Adipose tissue (tissue), 3 donors: ENCODE results near the gene SLC12A7. TPM values are rescaled to one million over a fixed set of nuclear protein-coding genes. Genes with fewer than 3 reads are reported as not detected.
"Not testable (repeated sequence)": the region's sequence is repeated elsewhere in the genome, so short reads cannot be mapped to it uniquely, and the experiment has no call there.

ENCODE experiments used
- H3K27ac ChIP-seq: one replicate; pipeline ENCODE4 v1.5.1; 2013; ENCODE audit warnings: low read depth, low read length
- WGBS, 3 donors: extraction: QIAGEN DNeasy Blood & Tissue Kit; methylation state at CpG; one replicate each; pipeline ENCODE4 v1.1.7; 2013; 5-methylcytosine and 5-hydroxymethylcytosine counted together
- polyA plus RNA-seq, 3 donors: library from polyadenylated mRNA; stranded (reverse); fragments of 200-250 nt; gene quantifications; one replicate each; pipeline ENCODE4 v1.2.3, GENCODE V29; 2013
- donor health status: healthy with polysubstance abuse.
- donor health status: Bipolar disorder and iron deficiency.
- donor health status: healthy.

The SLC12A7 gene
- polyA plus RNA-seq, 3 donors = 9.3 to 27.2 (median 20.0) TPM

- no peak overlapping the region for H3K27ac ChIP-seq
- WGBS, 3 donors = 35 to 78% (median 77%) methylated on average over 26 of the region's 26 CpGs
Measured at GRCh38 chr5:1130218-1130946, 18.5 kb upstream of the SLC12A7 start.

GRCh38 chr5:1129711-1130055 is 17.8 kb upstream of the SLC12A7 start:
- no peak overlapping the region for H3K27ac ChIP-seq
- WGBS, 3 donors = 41 to 69% (median 64%) methylated on average over 9 of the region's 9 CpGs

DNA sequence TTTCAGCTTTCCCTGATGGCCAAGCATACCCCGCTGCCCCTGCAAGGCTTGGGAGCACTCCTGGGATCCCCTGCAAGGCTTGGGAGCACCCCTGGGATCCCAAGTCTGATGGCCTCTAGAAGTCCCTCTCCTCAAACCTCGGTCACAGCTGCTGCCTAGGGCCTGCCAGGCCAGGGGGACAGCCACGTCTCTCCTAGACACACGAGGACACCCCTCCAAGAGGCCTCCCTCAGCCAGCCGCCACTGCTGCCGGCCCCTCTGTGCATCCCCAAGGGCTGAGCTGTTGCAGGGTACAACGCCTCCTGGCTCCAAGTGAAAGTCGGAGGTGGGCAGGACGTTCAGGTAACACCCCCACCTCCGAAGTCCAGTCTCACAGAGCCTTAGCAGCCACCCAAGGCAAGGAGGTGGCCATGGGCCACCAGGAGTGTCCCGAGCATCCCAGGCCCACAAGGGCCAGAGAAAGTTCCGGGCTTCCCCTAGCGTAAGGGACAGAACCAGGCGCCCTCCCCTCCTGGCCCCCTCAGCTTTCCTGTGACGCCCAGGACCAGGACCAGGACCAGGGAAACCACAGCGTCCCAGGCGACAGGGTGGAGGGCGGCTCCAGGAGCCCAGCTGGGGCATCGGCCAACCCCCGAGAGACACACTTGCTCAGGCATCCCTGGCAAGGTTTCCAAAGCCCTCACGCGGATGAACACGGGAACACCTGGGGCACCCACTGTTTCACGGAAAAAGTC is 17.3 kb upstream of the SLC12A7 start:
- 74 to 90% (median 82%) methylated on average over 23 to 24 of the region's 24 CpGs for whole genome bisulfite sequencing, 3 donors
- H3K27ac ChIP-seq = no peak overlapping the region

GRCh38 chr5:1127959-1128785 is 16.3 kb upstream of the SLC12A7 start:
- no peak overlapping the region for H3K27ac ChIP-seq
- WGBS, 3 donors = 38 to 69% (median 60%) methylated on average over 20 of the region's 20 CpGs

DNA sequence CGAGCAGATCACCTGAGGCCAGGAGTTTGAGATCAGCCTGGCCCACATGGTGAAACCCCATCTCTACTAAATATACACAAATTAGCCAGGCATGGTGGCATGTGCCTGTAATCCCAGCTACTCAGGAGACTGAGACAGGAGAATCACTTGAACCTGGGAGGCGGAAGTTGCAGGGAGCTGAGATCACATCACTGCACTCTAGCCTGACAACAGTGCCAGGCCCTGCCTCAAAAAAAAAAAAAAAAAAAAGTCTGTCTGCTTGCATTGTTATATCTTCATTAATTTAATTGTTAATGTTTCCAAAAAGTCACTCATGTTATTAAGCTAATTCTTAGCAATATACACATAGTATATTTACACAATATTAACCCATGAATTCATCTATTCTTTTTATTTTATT is 13.8 kb upstream of the SLC12A7 start:
- 91 to 96% (median 96%) methylated on average over 2 of the region's 2 CpGs for WGBS, 3 donors
- not testable (repeated sequence) for H3K27ac ChIP-seq

GRCh38 chr5:1125030-1125357 is 13.1 kb upstream of the SLC12A7 start:
- no peak overlapping the region for H3K27ac ChIP-seq
- WGBS, 3 donors = 26 to 53% (median 31%) methylated on average over 6 of the region's 6 CpGs

DNA sequence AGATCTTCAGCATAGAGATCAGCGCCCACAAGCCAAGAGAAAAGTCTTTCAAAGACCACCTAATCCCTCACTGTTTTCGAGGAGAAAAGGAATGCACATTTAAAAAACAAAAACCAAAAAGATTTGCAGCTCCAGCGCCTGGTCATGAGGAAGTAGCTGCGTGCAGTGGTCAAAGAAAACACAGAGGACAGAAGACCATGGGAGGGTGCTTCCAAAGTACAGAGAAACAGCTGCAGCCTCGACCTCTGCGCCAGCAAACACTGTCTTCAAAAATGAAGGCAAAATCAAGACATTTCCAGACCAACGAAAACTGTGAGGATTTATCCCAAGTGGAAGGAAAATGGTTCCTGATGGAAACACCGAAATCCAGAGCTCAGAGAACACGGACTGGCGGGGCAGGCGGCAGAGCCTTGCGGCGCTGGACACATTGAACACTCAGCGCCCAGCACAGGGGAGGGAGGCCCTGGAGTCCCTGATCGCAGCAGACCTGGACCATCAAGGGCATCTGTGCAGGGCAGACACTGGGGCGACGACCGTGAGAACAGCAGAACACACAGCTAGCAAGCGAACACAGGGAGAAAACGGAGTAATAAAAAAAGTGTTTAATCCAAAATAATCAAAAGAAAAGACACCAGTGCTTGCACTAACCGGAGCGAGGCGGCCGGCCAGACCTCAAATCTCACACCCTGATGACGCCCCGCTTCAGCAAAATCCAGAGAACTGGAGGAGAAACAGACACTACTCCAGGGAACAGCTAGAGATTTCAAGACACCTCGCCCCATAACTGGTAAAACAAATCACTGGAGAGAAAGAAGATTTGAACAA is 12.6 kb upstream of the SLC12A7 start:
- 50 to 80% (median 71%) methylated on average over 27 of the region's 27 CpGs for WGBS, 3 donors
- H3K27ac ChIP-seq = no peak overlapping the region

GRCh38 chr5:1123418-1124147 is 11.7 kb upstream of the SLC12A7 start:
- WGBS, 3 donors = 58 to 91% (median 80%) methylated on average over 20 of the region's 20 CpGs
- H3K27ac ChIP-seq = no peak overlapping the region

DNA sequence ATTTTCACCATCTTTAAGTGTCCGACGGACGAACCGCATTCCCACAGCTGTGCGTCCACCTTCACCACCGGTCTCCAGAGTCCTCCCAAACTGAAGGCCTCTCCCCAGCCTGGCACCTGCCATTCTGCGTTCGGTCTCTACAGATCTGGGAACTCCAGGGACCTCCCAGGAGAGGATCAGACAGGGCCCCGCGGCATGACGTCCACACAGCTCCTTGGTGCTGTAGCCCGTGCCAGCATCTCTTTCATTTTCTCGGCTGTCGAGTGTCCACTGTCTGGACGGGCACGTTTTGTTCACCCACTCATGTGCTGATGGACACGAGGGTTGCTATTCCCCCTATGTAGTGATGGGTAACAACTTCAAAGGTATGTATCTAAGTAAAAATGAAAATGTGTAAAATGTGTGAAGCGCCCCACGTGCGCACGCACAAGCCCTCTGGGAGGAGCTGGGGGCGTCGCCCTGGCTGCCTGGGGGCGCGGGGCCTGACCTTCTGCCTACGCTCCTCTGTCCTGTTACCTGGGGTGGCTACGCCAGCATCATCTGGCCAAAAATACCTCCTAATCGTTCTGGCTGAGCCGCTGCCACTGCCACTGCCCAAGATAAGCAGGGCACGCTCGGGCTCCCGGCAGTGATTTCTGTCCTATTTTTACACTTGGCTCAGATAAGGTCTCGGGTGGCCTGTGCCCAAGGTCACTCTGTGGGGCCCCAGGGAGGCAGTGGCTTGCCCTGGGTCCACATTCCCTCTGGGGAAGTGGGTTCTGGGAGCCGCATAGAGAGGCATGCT is 10.8 kb upstream of the SLC12A7 start:
- no peak overlapping the region for H3K27ac ChIP-seq
- WGBS, 3 donors = 63 to 92% (median 90%) methylated on average over 34 of the region's 34 CpGs

GRCh38 chr5:1121891-1122290 is 10.0 kb upstream of the SLC12A7 start:
- H3K27ac ChIP-seq = no peak overlapping the region
- WGBS, 3 donors = 93 to 97% (median 93%) methylated on average over 14 of the region's 14 CpGs

- no peak overlapping the region for H3K27ac ChIP-seq
- 84 to 89% (median 87%) methylated on average over 14 of the region's 14 CpGs for WGBS, 3 donors
Measured at GRCh38 chr5:1121044-1121443, 9.2 kb upstream of the SLC12A7 start.

DNA sequence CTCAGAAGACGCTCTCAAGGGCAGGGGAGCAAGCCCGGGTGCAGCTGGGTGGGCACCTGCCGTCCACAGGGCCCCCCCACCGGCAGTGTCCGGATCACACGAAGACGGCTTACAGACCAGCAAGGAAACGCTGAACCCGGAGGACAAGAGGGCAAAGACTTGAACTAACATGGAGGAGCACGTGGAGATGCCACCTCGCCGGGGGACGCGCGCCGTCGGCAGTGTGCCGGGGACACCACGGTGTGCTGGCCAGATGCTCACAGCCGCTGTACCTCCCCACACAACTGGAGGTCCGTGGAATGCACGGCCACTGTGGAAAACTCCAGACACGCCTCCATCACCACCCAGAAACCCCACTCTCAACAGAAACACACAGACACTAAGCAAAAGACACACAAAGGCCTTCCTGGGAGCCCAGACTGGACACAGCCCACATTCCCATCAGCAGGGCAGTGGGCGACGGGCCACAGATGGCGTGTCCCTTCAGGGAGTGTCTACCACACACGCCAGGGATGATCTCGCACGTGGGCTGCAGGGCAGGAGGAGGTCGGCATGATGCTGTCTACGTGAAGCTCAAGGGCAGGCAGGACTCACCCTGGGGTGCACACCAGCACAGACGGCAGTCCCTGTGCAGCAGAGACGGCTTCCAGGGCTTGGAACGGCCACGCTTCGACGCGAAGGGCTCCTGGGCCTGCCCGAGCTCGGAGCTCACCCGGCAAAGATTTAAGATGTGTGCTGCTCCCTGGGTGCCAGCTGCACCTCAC is 8.6 kb upstream of the SLC12A7 start:
- 90 to 91% (median 91%) methylated on average over 41 of the region's 41 CpGs for WGBS, 3 donors
- no peak overlapping the region for H3K27ac ChIP-seq

GRCh38 chr5:1119312-1119831 is 7.5 kb upstream of the SLC12A7 start:
- WGBS, 3 donors = 74 to 92% (median 89%) methylated on average over 28 of the region's 28 CpGs
- no peak overlapping the region for H3K27ac ChIP-seq

GRCh38 chr5:1118738-1119137 is 6.9 kb upstream of the SLC12A7 start:
- H3K27ac ChIP-seq = no peak overlapping the region
- 44 to 71% (median 62%) methylated on average over 15 of the region's 15 CpGs for WGBS, 3 donors

GRCh38 chr5:1118231-1118698 is 6.4 kb upstream of the SLC12A7 start:
- H3K27ac ChIP-seq = no peak overlapping the region
- 42 to 62% (median 48%) methylated on average over 16 of the region's 16 CpGs for WGBS, 3 donors

DNA sequence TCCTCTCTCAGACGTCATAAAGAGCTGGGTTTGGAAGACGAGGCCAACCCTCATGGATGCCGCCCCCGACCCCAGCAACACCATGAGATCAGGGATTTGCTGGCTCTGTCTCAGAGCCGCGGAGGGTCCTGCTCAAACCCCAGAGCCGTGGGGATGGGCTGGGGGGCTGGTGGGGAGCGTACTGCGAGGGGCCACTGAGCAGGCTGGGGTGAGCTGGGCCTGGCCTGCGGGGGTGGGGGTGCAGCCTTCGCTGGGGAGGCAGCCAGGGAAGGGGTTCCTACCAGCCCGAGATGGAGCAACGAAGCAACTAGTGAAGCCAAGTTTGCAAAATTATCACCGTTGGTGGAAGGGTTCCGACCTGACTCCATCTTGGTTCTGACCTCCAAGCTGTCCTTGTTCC is 5.1 kb upstream of the SLC12A7 start:
- 88 to 92% (median 92%) methylated on average over 15 of the region's 15 CpGs for WGBS, 3 donors

More for the DNA sequence above, 5.1 kb upstream of the SLC12A7 start:
- no peak overlapping the region for H3K27ac ChIP-seq
